Measurements from ENCODE around the gene NRXN3.

Gene NRXN3

DNA sequence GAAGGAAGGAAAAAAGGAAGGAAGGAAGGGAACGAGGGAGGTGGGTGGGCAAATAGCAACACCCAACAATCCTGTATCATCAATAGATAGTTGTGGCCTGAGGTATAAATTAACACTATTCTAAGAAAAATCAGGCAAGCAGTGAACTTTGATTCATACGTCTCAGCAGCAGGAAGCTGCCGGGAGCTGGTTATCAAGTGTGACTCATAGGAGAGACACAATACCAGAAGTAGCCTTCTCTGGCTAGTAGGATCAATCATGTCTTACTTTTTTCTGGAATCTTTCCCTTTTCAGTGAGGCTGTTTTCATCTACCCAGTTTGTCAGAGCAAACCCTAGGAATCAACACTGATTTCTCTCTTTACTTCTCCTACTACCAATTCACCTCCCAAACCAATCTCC lies 780.5 kb downstream of the NRXN3 start:
- Histone ChIP-seq H3K27ac (ENCODE audit: low read depth, low read length) (no peak overlapping the region), H3K27me3 (ENCODE audit: control insufficient read depth, insufficient read depth, low read length) (no peaks in the 10 kb centered on the region), H3K36me3 (ENCODE audit: control insufficient read depth, insufficient read depth, low read length) (no peaks in the 10 kb centered on the region), H3K4me3 (ENCODE audit: low read length) (no peak overlapping the region), H3K9ac (ENCODE audit: low read length) (no peak overlapping the region), H3K4me1 (ENCODE audit: control insufficient read depth, insufficient read depth, low read length) (no peaks in the 10 kb centered on the region)

DNA sequence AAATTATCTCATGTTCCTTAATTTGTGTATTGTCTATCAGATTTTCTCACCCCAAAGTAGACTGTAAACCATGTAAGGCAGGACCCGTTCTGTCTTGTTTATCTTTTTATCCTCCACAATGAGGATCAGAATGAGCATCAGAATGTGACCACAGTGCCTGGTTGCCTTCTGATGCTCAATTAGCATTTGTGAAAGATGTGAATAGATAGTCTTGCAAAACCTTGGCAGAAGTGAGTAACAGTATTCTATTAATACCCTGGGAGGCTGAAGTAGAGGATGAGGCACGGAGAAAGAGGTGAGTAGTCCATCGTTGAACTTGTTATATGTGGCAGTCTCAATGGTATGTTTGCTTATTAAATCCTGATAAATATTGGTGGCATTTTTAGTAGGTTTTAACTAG lies 781.4 kb downstream of the NRXN3 start:
- H3K4me3 ChIP-seq (ENCODE audit: low read length) = no peak overlapping the region
- H3K4me1 ChIP-seq (ENCODE audit: control insufficient read depth, insufficient read depth, low read length) = no peaks in the 10 kb centered on the region
- no peak overlapping the region for H3K9ac ChIP-seq (ENCODE audit: low read length)
- no peak overlapping the region for H3K27ac ChIP-seq (ENCODE audit: low read depth, low read length)
- no peaks in the 10 kb centered on the region for H3K27me3 ChIP-seq (ENCODE audit: control insufficient read depth, insufficient read depth, low read length)
- H3K36me3 ChIP-seq (ENCODE audit: control insufficient read depth, insufficient read depth, low read length) = no peaks in the 10 kb centered on the region

DNA sequence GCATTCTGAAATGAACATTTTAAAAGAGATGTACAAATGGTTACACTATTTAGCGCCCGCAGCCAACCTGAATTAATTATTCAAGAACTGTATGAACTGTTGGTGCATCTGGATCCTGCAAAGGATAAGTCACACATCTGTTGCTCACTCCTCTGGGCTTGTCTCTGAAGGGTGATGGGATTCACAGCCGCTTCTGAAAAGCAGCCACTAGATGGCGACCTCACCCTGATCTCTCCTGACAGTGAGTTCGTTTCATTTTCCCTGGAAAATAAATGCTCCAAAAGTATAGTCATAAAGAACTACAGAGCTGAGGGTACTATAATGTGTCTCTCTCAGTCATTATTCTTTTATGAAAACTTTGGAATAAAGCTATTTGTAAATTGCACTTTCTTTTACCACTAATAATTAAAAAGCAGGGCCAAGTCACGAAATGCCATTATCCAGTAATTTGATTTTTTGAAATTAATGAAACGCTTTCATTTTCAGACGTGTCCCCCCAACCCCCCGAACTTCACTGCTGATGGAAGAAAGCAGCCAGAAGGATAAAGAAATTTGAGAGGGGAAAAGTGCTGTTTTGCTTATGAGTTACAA lies 789.6 kb downstream of the NRXN3 start:
- Histone ChIP-seq H3K27me3 (ENCODE audit: control insufficient read depth, insufficient read depth, low read length) (no peaks in the 10 kb centered on the region), H3K4me1 (ENCODE audit: control insufficient read depth, insufficient read depth, low read length) (no peaks in the 10 kb centered on the region), H3K27ac (ENCODE audit: low read depth, low read length) (no peak overlapping the region), H3K4me3 (ENCODE audit: low read length) (no peak overlapping the region), H3K36me3 (ENCODE audit: control insufficient read depth, insufficient read depth, low read length) (no peaks in the 10 kb centered on the region), H3K9ac (ENCODE audit: low read length) (no peak overlapping the region)

DNA sequence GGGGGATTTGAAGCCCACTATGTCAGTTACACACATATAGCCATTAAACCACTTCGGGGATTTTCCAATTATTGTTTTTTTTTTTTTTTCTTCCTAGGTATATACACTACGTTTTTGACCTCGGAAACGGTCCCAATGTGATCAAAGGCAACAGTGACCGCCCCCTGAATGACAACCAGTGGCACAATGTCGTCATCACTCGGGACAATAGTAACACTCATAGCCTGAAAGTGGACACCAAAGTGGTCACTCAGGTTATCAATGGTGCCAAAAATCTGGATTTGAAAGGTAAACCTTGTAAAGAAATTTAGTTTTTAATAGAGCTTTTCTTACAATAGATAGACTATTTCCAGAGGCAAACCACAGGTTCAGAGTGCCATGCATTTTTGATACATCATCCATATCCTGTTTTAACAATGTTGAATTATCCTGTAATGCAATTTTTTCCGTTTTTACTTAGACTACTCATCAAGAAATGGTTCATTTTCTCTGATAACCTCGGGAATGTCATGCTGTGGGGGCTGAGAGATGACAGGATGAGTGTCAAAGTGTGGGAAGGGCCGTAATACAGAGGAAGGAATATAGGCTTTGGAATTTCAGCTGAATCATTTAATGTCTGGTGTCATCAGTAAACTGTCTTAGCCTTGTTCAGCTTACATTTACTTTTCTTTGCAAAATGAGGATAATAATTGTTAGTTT lies 797.1 kb downstream of the NRXN3 start:
- Histone ChIP-seq H3K27me3 (ENCODE audit: control insufficient read depth, insufficient read depth, low read length) (no peaks in the 10 kb centered on the region), H3K36me3 (ENCODE audit: control insufficient read depth, insufficient read depth, low read length) (no peaks in the 10 kb centered on the region), H3K4me3 (ENCODE audit: low read length) (no peak overlapping the region), H3K27ac (ENCODE audit: low read depth, low read length) (no peak overlapping the region), H3K9ac (ENCODE audit: low read length) (no peak overlapping the region), H3K4me1 (ENCODE audit: control insufficient read depth, insufficient read depth, low read length) (peaks cover 7% of the 10 kb centered on the region)

DNA sequence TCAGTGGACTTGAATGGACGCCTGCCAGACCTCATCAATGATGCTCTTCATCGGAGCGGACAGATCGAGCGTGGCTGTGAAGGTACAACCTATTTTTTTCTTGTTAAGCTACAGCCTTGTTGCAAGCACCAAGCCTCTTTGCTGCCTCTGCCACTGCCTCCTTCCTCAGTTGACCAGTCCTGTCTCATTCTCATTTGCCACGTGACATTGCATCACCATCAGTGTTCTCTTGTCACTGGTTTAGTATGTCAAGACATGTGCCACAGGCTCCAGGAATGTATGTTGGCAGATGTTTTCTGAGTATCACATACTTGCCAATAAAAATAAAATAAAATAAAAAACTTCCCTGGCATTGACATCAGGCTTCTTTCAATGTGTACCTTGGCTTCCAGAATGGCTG lies 798.1 kb downstream of the NRXN3 start:
- Histone ChIP-seq H3K4me1 (ENCODE audit: control insufficient read depth, insufficient read depth, low read length) (peaks cover 7% of the 10 kb centered on the region), H3K9ac (ENCODE audit: low read length) (no peak overlapping the region), H3K27me3 (ENCODE audit: control insufficient read depth, insufficient read depth, low read length) (no peaks in the 10 kb centered on the region), H3K4me3 (ENCODE audit: low read length) (no peak overlapping the region), H3K36me3 (ENCODE audit: control insufficient read depth, insufficient read depth, low read length) (no peaks in the 10 kb centered on the region), H3K27ac (ENCODE audit: low read depth, low read length) (no peak overlapping the region)

DNA sequence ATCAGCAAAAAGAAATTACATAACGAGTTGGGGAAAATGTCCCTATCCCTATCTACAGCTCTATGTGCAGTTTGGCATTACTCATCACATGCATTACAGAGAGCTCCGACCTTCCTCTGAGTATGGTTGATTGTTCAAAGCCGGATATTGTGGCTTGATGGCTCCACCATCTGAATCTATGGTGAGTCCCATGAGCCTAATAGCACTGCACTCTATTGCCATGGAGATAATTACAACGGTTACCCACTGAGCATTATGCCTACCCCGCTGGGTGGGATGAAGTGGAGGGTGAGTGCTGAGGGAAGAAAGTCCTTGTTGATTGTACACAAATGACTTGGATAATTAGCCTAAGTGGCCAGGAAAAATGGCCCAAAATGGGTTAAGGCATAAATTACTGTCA lies 800.5 kb downstream of the NRXN3 start:
- H3K9ac ChIP-seq (ENCODE audit: low read length) = no peak overlapping the region
- H3K36me3 ChIP-seq (ENCODE audit: control insufficient read depth, insufficient read depth, low read length) = no peaks in the 10 kb centered on the region
- no peak overlapping the region for H3K4me3 ChIP-seq (ENCODE audit: low read length)
- H3K27ac ChIP-seq (ENCODE audit: low read depth, low read length) = no peak overlapping the region
- H3K27me3 ChIP-seq (ENCODE audit: control insufficient read depth, insufficient read depth, low read length) = no peaks in the 10 kb centered on the region
- peaks cover 7% of the 10 kb centered on the region for H3K4me1 ChIP-seq (ENCODE audit: control insufficient read depth, insufficient read depth, low read length)

DNA sequence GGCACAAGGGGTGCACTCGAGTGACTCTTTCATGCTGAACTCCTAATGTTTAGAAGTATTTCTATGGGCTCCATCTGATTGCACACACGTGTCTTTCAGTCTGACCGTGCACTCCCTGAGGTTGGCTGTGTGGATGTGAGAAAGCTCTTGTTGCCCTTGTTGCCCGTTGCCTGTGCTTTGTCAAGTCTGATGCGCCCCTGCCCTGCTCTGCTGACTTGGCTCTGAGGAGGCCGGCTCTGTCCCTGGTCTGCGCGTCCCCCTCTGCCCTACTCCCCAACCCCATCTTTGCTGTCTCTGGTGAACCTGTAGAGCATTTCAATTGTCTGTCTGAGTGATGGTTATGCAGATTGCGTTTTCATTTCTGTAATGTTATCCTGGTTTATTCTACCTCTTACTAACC lies 802.3 kb downstream of the NRXN3 start:
- no peak overlapping the region for H3K9ac ChIP-seq (ENCODE audit: low read length)
- no peaks in the 10 kb centered on the region for H3K27me3 ChIP-seq (ENCODE audit: control insufficient read depth, insufficient read depth, low read length)
- no peak overlapping the region for H3K4me3 ChIP-seq (ENCODE audit: low read length)
- H3K36me3 ChIP-seq (ENCODE audit: control insufficient read depth, insufficient read depth, low read length) = no peaks in the 10 kb centered on the region
- H3K27ac ChIP-seq (ENCODE audit: low read depth, low read length) = no peak overlapping the region
- H3K4me1 ChIP-seq (ENCODE audit: control insufficient read depth, insufficient read depth, low read length) = peaks cover 7% of the 10 kb centered on the region

DNA sequence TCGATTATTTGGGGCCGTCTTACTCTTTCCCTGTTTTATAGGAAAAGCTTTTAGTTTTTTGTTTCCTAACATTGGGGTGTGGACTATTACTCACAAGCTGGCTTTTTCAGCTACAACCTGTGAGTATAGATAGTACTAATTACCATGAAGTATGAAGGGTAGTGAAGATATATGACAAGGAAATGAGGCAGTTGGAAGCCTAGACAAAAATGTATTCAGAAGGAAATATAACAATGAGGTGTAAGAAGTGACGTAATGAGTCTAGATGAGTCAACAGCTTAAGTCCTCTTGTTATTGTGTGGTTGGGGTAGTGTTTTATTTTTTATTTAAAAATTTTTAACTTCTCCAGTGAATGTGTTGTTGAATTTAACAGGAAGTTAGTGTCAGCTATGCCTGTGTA lies 804.5 kb downstream of the NRXN3 start:
- H3K27me3 ChIP-seq (ENCODE audit: control insufficient read depth, insufficient read depth, low read length) = no peaks in the 10 kb centered on the region
- peaks cover under 1% of the 10 kb centered on the region for H3K4me1 ChIP-seq (ENCODE audit: control insufficient read depth, insufficient read depth, low read length)
- no peak overlapping the region for H3K4me3 ChIP-seq (ENCODE audit: low read length)
- H3K27ac ChIP-seq (ENCODE audit: low read depth, low read length) = no peak overlapping the region
- no peaks in the 10 kb centered on the region for H3K36me3 ChIP-seq (ENCODE audit: control insufficient read depth, insufficient read depth, low read length)
- H3K9ac ChIP-seq (ENCODE audit: low read length) = no peak overlapping the region

DNA sequence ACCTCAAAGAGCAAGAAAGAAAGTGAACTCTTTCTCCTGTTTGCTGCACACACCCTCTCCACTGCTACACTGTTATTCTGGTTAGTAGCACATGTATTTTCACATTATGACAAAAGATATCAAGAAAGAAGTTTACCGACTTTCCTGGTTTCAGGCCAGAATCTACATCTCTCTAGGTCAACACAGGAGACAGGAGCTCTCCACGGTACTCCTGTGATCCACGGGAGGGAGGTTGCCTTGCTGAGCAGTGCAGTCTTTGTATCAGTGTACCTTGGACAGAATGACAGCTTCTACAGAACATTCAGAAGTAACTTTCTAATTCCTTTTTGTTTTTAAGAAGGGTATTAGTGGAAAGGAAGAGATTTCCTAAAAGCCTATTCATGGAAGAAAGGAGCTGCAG lies 805.6 kb downstream of the NRXN3 start:
- H3K27ac ChIP-seq (ENCODE audit: low read depth, low read length) = no peak overlapping the region
- H3K4me1 ChIP-seq (ENCODE audit: control insufficient read depth, insufficient read depth, low read length) = no peaks in the 10 kb centered on the region
- no peak overlapping the region for H3K9ac ChIP-seq (ENCODE audit: low read length)
- no peaks in the 10 kb centered on the region for H3K27me3 ChIP-seq (ENCODE audit: control insufficient read depth, insufficient read depth, low read length)
- H3K36me3 ChIP-seq (ENCODE audit: control insufficient read depth, insufficient read depth, low read length) = no peaks in the 10 kb centered on the region
- no peak overlapping the region for H3K4me3 ChIP-seq (ENCODE audit: low read length)

DNA sequence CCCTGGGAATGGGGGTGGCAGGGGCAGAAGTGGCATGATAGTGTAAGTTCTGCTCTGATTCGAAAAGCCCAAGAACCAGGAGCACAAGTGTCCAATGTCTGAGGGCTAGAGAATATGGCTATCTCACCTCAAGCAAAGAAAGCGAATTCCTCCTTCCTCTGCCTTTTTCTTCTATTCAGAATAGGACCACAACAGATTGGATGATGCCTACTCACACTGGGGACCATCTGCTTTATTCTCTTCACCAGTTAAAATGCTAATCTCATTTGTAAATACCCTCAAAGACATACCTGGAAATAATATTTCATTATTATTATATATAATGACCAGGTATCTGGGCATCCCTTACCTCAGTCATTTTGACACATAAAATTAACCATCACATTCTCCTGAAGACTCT lies 808.7 kb downstream of the NRXN3 start:
- H3K4me3 ChIP-seq (ENCODE audit: low read length) = no peak overlapping the region
- H3K36me3 ChIP-seq (ENCODE audit: control insufficient read depth, insufficient read depth, low read length) = no peaks in the 10 kb centered on the region
- no peak overlapping the region for H3K9ac ChIP-seq (ENCODE audit: low read length)
- no peak overlapping the region for H3K27ac ChIP-seq (ENCODE audit: low read depth, low read length)
- no peaks in the 10 kb centered on the region for H3K4me1 ChIP-seq (ENCODE audit: control insufficient read depth, insufficient read depth, low read length)
- H3K27me3 ChIP-seq (ENCODE audit: control insufficient read depth, insufficient read depth, low read length) = no peaks in the 10 kb centered on the region

DNA sequence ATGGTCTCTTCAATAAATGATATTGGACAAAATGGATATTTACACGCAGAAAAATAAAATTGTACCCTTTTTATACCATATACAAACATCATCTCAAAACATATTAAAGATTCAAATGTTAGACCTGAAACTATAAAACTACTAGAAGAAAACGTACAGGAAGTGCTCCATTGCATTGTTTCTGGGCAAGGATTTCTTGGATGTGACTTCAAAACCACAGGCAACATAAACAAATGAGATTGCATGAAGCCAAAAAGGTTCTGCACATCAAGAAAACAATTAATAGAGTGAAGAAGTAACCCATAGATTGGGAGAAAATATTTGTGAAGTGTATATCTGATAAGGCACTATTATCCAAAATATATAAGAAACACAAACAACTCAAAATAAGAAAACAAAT lies 812.4 kb downstream of the NRXN3 start:
- H3K4me1 ChIP-seq (ENCODE audit: control insufficient read depth, insufficient read depth, low read length) = no peaks in the 10 kb centered on the region
- no peaks in the 10 kb centered on the region for H3K36me3 ChIP-seq (ENCODE audit: control insufficient read depth, insufficient read depth, low read length)
- H3K27me3 ChIP-seq (ENCODE audit: control insufficient read depth, insufficient read depth, low read length) = no peaks in the 10 kb centered on the region
- no peak overlapping the region for H3K9ac ChIP-seq (ENCODE audit: low read length)
- no peak overlapping the region for H3K4me3 ChIP-seq (ENCODE audit: low read length)
- no peak overlapping the region for H3K27ac ChIP-seq (ENCODE audit: low read depth, low read length)

DNA sequence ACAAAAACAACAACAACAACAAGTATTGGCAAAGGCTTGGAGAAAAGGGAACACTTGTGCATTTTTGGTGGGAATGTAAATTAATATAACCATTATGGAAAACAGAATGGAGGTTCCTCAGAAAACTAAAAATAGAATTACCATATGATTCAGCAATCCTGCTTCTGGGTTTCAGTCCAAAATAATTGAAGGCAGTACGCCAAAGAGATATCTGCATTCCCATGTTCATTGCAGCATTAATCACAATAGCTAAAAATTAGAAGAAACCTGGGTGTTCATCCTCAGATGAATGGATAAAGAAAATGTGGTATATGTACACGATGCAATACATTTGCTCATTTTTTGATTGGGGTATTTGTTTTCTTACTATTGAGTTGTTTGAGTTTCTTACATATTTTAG lies 813.0 kb downstream of the NRXN3 start:
- no peak overlapping the region for H3K27ac ChIP-seq (ENCODE audit: low read depth, low read length)
- H3K27me3 ChIP-seq (ENCODE audit: control insufficient read depth, insufficient read depth, low read length) = no peaks in the 10 kb centered on the region
- H3K4me1 ChIP-seq (ENCODE audit: control insufficient read depth, insufficient read depth, low read length) = no peaks in the 10 kb centered on the region
- no peak overlapping the region for H3K4me3 ChIP-seq (ENCODE audit: low read length)
- no peak overlapping the region for H3K9ac ChIP-seq (ENCODE audit: low read length)
- H3K36me3 ChIP-seq (ENCODE audit: control insufficient read depth, insufficient read depth, low read length) = no peaks in the 10 kb centered on the region

DNA sequence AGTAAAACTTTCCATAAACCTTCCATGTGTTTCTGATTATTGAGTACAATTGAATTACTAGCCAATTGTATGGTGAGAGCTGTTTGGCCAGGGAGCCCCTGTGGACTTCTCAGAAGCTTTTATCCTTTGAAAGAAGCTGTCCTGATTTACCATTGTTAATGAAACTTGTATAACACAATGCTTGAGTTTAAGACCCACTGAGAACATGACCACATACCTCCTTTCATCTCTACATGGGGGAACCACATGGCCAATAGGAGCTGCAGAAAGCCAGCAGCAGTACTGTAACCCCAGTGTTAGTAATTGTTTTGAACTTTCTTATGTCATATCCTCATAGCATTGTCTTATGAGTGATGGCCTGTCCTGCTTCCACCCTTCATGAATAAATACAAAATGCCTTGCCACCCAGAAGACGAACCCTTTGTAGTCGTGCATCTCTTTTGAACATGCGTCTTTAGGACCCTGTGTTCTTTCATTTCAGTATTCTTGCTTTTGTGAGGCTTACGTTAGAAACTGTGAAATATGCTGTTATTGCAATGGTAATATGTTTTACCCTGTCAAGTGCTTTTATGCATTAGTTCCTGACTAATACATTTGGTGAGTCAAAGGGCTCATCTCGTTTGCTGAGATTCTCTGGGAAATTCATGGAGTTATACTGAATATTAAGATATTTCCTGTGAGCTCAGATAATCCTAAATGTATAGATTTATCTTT lies 815.7 kb downstream of the NRXN3 start:
- Histone ChIP-seq H3K4me3 (ENCODE audit: low read length) (no peak overlapping the region), H3K36me3 (ENCODE audit: control insufficient read depth, insufficient read depth, low read length) (no peaks in the 10 kb centered on the region), H3K27me3 (ENCODE audit: control insufficient read depth, insufficient read depth, low read length) (no peaks in the 10 kb centered on the region), H3K9ac (ENCODE audit: low read length) (no peak overlapping the region), H3K27ac (ENCODE audit: low read depth, low read length) (no peak overlapping the region), H3K4me1 (ENCODE audit: control insufficient read depth, insufficient read depth, low read length) (no peaks in the 10 kb centered on the region)
